BLaER1 (cell line): ENCODE measurements around the gene ANKS1B.

ENCODE experiments used
- H3K27ac ChIP-seq: shearing (Covaris generic); formaldehyde crosslinking; 2 replicates; pipeline ENCODE4 v1.8.1; 2022
- H3K27me3 ChIP-seq: shearing (Covaris generic); formaldehyde crosslinking; 2 replicates; pipeline ENCODE4 v1.8.1; 2022
- H3K36me3 ChIP-seq: shearing (Covaris generic); formaldehyde crosslinking; 2 replicates; pipeline ENCODE4 v1.8.1; 2022
- H3K4me1 ChIP-seq: shearing (Covaris generic); formaldehyde crosslinking; 2 replicates; pipeline ENCODE4 v1.8.1; 2022
- H3K4me2 ChIP-seq: shearing (Covaris generic); formaldehyde crosslinking; 2 replicates; pipeline ENCODE4 v1.8.1; 2022
- H3K4me3 ChIP-seq: shearing (Covaris generic); formaldehyde crosslinking; 2 replicates; pipeline ENCODE4 v1.8.1; 2022
- H3K9ac ChIP-seq: shearing (Covaris generic); formaldehyde crosslinking; 2 replicates; pipeline ENCODE4 v1.8.1; 2022
- H3K9me3 ChIP-seq: shearing (Covaris generic); formaldehyde crosslinking; 2 replicates; pipeline ENCODE4 v1.8.1; 2022
- H4K20me1 ChIP-seq: shearing (Covaris generic); formaldehyde crosslinking; 2 replicates; pipeline ENCODE4 v1.8.1; 2022
- Cebpa-rat ChIP-seq: shearing (Covaris generic); IDR thresholded peaks from 2 replicates; pipeline ENCODE4 v1.8.1; 2022

Gene ANKS1B

DNA sequence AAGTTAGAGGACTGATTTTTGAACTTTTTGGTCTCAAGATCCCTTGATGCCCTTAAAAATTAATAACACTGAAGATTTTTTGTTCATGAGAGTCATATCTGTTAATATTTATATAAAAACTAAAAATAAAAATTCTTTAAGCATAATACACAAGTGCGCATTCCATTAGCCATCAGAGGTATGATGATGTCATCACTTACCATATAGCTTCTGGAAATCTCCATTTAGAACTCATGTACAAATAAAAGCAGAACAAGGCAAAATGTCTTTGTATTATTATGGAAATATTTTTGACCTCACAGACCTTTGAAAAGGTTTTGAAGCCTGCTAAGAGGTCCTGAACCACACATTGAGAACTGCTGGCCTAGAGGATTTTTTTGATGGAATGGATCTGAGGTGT, 551.6 kb downstream of the ANKS1B start:
- Histone ChIP-seq H3K36me3 (peaks cover 33% of the 10 kb centered on the region), H3K4me1 (0 out of 2 replicates have a peak, but pooled peaks cover under 1% of the 10 kb centered on the region), H3K4me2 (no peak overlapping the region), H3K9me3 (no peaks in the 10 kb centered on the region), H4K20me1 (no peaks in the 10 kb centered on the region), H3K27ac (no peak overlapping the region), H3K4me3 (no peak overlapping the region), H3K27me3 (no peaks in the 10 kb centered on the region), H3K9ac (no peak overlapping the region)
- no peak for TF ChIP-seq Cebpa-rat

- Histone ChIP-seq H3K9me3 (no peaks in the 10 kb centered on the region), H3K4me1 (peaks cover 12% of the 10 kb centered on the region), H3K27me3 (no peaks in the 10 kb centered on the region), H3K9ac (no peak overlapping the region), H4K20me1 (no peaks in the 10 kb centered on the region), H3K27ac (no peak overlapping the region), H3K4me2 (no peak overlapping the region), H3K36me3 (peaks cover 40% of the 10 kb centered on the region), H3K4me3 (no peak overlapping the region)
- no peak for TF ChIP-seq Cebpa-rat
Observed at GRCh38 chr12:99431203-99431602, 553.5 kb downstream of the ANKS1B start.

GRCh38 chr12:99427104-99427503, 557.6 kb downstream of the ANKS1B start:
- no peak overlapping the region for H3K9ac ChIP-seq
- H3K36me3 ChIP-seq = peaks cover 28% of the 10 kb centered on the region
- no peaks in the 10 kb centered on the region for H3K27me3 ChIP-seq
- H4K20me1 ChIP-seq = no peaks in the 10 kb centered on the region
- H3K4me1 ChIP-seq = peaks cover 12% of the 10 kb centered on the region
- no peak overlapping the region for H3K27ac ChIP-seq
- no peak overlapping the region for H3K4me3 ChIP-seq
- H3K4me2 ChIP-seq = no peak overlapping the region
- no peaks in the 10 kb centered on the region for H3K9me3 ChIP-seq
- no peak for TF ChIP-seq Cebpa-rat

DNA sequence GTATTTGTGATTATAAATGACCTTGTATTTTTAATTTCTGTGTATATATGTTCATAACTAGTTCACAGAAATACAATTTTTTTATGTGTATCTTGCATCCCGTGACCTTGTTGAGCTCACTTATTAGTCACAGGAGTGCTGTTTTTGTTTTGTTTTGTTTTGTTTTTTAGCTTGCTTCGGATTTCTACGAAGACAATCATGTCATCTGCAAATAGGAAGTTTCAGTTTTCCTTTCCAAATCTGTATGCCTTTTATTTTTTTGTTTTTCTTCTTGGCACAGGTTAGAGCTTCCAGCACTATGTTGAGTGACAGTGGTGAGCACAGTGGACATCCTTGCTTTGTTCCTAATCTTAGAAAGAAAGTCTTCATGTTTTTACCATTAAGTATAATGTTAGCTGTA, 566.4 kb downstream of the ANKS1B start:
- no peaks in the 10 kb centered on the region for H4K20me1 ChIP-seq
- H3K36me3 ChIP-seq = peaks cover 31% of the 10 kb centered on the region
- no peak overlapping the region for H3K27ac ChIP-seq
- no peaks in the 10 kb centered on the region for H3K27me3 ChIP-seq
- no peak overlapping the region for H3K4me3 ChIP-seq
- no peak overlapping the region for H3K4me2 ChIP-seq
- TF ChIP-seq Cebpa-rat = no peak
- no peak overlapping the region for H3K9ac ChIP-seq
- 0 out of 2 replicates have a peak, but pooled peaks cover 3% of the 10 kb centered on the region for H3K4me1 ChIP-seq
- H3K9me3 ChIP-seq = peaks cover 18% of the 10 kb centered on the region

DNA sequence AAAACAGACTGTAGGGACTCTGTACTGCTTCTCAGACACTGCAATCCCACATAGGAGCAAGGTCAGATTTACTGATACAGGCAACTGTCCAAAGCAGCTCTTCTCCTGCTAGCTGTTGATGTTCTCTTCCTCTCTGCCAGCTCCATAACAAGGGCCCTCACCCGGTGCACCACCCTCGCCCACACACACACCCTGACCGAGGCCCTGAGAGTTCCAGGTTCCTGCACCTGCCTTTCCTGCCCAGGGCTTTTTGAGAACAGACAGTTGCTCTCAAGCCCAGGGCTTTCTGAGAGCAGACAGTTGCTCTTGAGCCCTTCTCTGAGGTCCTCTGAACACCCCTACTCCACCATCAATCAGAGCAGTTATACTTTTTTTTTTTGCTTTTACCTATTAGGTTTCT, 571.0 kb downstream of the ANKS1B start:
- no peak for TF ChIP-seq Cebpa-rat
- H3K4me1 ChIP-seq = no peaks in the 10 kb centered on the region

DNA sequence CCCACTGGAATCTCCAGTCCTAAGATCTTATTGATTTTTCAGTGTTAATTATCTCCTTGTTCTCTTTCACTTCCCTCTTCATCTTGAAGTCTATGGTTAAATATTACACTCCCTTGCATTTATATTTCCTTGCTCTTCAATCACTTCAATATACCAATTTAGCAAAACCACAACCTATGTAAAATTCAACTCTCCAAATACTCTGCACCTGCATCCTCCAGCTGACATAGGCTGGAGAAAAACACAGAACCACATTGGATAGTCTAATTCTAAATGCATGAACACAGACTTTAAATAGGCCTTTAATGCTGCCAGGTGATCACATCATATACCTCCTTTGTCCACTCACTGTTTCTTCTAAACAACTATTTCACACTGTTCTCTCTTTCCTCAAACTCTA, 591.0 kb downstream of the ANKS1B start:
- Histone ChIP-seq H3K4me2 (peak overlapping the region; percentile 56), H3K9ac (peak overlapping the region; percentile 12), H3K27me3 (no peaks in the 10 kb centered on the region), H3K4me1 (peaks cover 80% of the 10 kb centered on the region), H3K4me3 (no peak overlapping the region), H3K27ac (peak overlapping the region; percentile 65), H3K9me3 (peaks cover 4% of the 10 kb centered on the region; the same call in 1 of the 2 replicates), H4K20me1 (no peaks in the 10 kb centered on the region), H3K36me3 (peaks cover 37% of the 10 kb centered on the region)
- TF ChIP-seq Cebpa-rat = no peak

More for the DNA sequence above, 571.0 kb downstream of the ANKS1B start:
- H3K27me3 ChIP-seq = no peaks in the 10 kb centered on the region
- H3K9me3 ChIP-seq = peaks cover 32% of the 10 kb centered on the region
- peaks cover 43% of the 10 kb centered on the region for H3K36me3 ChIP-seq
- no peaks in the 10 kb centered on the region for H4K20me1 ChIP-seq
- H3K4me2 ChIP-seq = no peak overlapping the region
- H3K9ac ChIP-seq = no peak overlapping the region
- H3K27ac ChIP-seq = no peak overlapping the region
- H3K4me3 ChIP-seq = no peak overlapping the region

GRCh38 chr12:99392091-99392850, 592.5 kb downstream of the ANKS1B start:
- Histone ChIP-seq H3K27ac (peak overlapping the region; percentile 44), H3K27me3 (no peaks in the 10 kb centered on the region), H3K9ac (no peak overlapping the region), H3K4me2 (peak overlapping the region; percentile 56), H3K4me3 (no peak overlapping the region), H3K9me3 (no peaks in the 10 kb centered on the region), H4K20me1 (no peaks in the 10 kb centered on the region), H3K36me3 (peaks cover 25% of the 10 kb centered on the region), H3K4me1 (peaks cover 95% of the 10 kb centered on the region)
- no peak for TF ChIP-seq Cebpa-rat

- no peak for TF ChIP-seq Cebpa-rat
- Histone ChIP-seq H3K36me3 (peaks cover 25% of the 10 kb centered on the region), H3K27ac (peak overlapping the region; percentile 47; the same call in 1 of the 2 replicates), H3K9me3 (no peaks in the 10 kb centered on the region), H3K4me3 (no peak overlapping the region), H3K4me2 (peak overlapping the region; percentile 7; the same call in 1 of the 2 replicates), H3K27me3 (no peaks in the 10 kb centered on the region), H4K20me1 (no peaks in the 10 kb centered on the region), H3K9ac (no peak overlapping the region; the same call in 1 of the 2 replicates), H3K4me1 (peaks cover 87% of the 10 kb centered on the region)
Observed at GRCh38 chr12:99390707-99391106, 594.0 kb downstream of the ANKS1B start.

DNA sequence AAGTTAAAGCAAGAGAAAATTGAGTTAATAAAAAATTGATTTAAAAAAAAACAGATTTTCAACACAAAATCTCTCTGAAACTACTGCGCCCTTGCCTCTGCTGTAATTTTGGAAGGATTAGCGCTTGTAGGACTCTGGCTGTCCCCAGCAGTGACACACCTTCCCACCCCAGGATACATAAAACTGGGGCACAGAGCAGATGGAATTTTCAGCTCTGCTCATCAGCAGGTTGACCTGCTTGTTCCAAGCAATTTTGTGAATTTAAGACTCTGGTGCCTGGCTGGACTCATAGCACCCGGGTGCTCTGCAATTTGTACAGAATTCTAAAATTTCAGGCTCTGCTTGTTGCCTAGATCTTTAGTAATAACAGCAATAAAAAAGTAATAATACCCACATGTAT, 595.0 kb downstream of the ANKS1B start:
- H3K27ac ChIP-seq = 0 out of 2 replicates have a peak overlapping the region, but pooled peaks have one; percentile 47
- H3K36me3 ChIP-seq = peaks cover 31% of the 10 kb centered on the region
- H3K9ac ChIP-seq = no peak overlapping the region
- no peak overlapping the region for H3K4me2 ChIP-seq
- H3K4me3 ChIP-seq = no peak overlapping the region
- no peaks in the 10 kb centered on the region for H3K27me3 ChIP-seq
- TF ChIP-seq Cebpa-rat = no peak
- H3K9me3 ChIP-seq = no peaks in the 10 kb centered on the region
- H4K20me1 ChIP-seq = no peaks in the 10 kb centered on the region
- H3K4me1 ChIP-seq = peaks cover 77% of the 10 kb centered on the region

DNA sequence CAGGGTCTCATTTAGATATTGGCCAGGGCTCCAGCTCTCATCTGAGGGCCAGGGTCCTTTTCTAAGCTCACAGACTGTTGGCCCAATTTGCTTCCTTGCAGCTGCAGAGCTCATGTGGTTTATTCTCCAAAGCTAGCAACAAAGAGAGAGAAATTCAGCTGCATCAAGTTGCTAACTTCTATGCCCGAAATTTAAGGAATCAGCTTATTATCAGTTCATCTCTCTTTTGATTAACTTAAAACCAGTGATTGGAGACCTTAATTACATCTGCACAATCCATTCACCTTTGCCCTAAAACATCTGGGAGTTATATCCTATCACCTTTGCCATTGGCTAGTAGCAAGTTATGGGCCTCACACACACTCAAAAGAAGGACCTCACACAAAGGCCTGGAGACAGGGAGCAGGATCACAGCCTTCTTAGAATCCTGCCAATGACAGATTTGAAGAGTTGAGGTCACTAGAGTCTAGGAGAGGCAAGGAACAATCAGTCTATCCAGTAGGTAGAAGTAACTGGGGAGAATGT, 596.0 kb downstream of the ANKS1B start:
- TF ChIP-seq Cebpa-rat = no peak
- Histone ChIP-seq H3K27me3 (no peaks in the 10 kb centered on the region), H3K9ac (peak overlapping the region; percentile 39; the same call in 1 of the 2 replicates), H3K4me3 (no peak overlapping the region), H3K4me1 (peaks cover 67% of the 10 kb centered on the region), H3K4me2 (peak overlapping the region; percentile 21), H3K9me3 (no peaks in the 10 kb centered on the region), H4K20me1 (no peaks in the 10 kb centered on the region), H3K27ac (peak overlapping the region; percentile 55), H3K36me3 (peaks cover 38% of the 10 kb centered on the region)
